HCT116 (cell line): ENCODE results near the gene RND3. TPM values are rescaled to one million over a fixed set of nuclear protein-coding genes. Genes with fewer than 3 reads are reported as not detected.

Experiments used
- ATAC-seq: fragments of 200-7000 bp; cut with Tn5 transposase; 2 replicates; pipeline ENCODE4 v1.9.1; 2020; ENCODE audit warnings: mild to moderate bottlenecking, moderate library complexity
- BruUV-seq: library from RNA; stranded (reverse); fragments of 400-500 nt; replicated peaks from 2 replicates; lab custom pipeline; 2021; lab: Mats Ljungman, UMichigan
- CTCF ChIA-PET: fragments of 300-600 bp; sonication (Branson Sonifier 250); formaldehyde crosslinking; loops from one replicate; lab custom pipeline; 2021; ENCODE audit warnings: antibody characterized with exemption; lab: Charles Lee
- POLR2A ChIA-PET: fragments of 300-600, 350-600 bp; sonication (Branson Sonifier 250); formaldehyde crosslinking; loops from one replicate; lab custom pipeline; 2021; ENCODE audit warnings: antibody characterized with exemption; lab: Charles Lee
- RAD21 ChIA-PET, 2 experiments: fragments of 300-600 bp; sonication (Branson Sonifier 250); formaldehyde crosslinking; loops; one replicate each; lab custom pipeline; 2023; ENCODE audit warnings: low total read pairs in 2 of 2; ENCODE audit not compliant: uncharacterized antibody in 2 of 2, unreplicated experiment in 2 of 2, low non-redundant PET in 1 of 2; lab: Charles Lee
- DNase-seq: peaks from one replicate; pipeline ENCODE4 v3.0.0-alpha.2; 2010; ENCODE audit warnings: low read depth, low spot score
- H2AFZ ChIP-seq: fragments of 200-600 bp; shearing (Covaris generic), sonication (generic); 2 replicates; pipeline ENCODE4 v1.6.1; 2017; ENCODE audit warnings: low read depth, mixed run types, mixed read lengths, antibody characterized with exemption, low read length; ENCODE audit not compliant: poor library complexity, severe bottlenecking
- H3K27ac ChIP-seq: 2 replicates; pipeline ENCODE4 v1.5.1; 2012; ENCODE audit warnings: low read depth, low read length
- H3K27me3 ChIP-seq: fragments of 200-600 bp; sonication (generic); 2 replicates; pipeline ENCODE4 v1.6.1; 2016; ENCODE audit warnings: mixed run types, low read length, mixed read lengths; ENCODE audit not compliant: insufficient read depth
- H3K36me3 ChIP-seq, 2 experiments: fragments of 200-500 bp in 1 of 2; fragments of 200-600 bp in 1 of 2; sonication (Bioruptor generic) in 1 of 2; sonication (generic) in 1 of 2; 2 replicates each; pipeline versions ENCODE4 v1.5.1 to v1.6.1; 2014 to 2016; ENCODE audit warnings: low read length in 2 of 2, inconsistent platforms in 1 of 2, mixed read lengths in 1 of 2, mixed run types in 1 of 2; ENCODE audit not compliant: insufficient read depth in 2 of 2, control insufficient read depth in 1 of 2
- H3K4me1 ChIP-seq, 2 experiments: fragments of 200-600 bp in 1 of 2; sonication (generic) in 1 of 2; 2 replicates each; pipeline versions ENCODE4 v1.5.1 to v1.6.1; 2012 to 2017; ENCODE audit warnings: low read length in 2 of 2, inconsistent platforms in 1 of 2, mild to moderate bottlenecking in 1 of 2, mixed read lengths in 1 of 2, mixed run types in 1 of 2, moderate library complexity in 1 of 2; ENCODE audit not compliant: insufficient read depth in 2 of 2, control insufficient read depth in 1 of 2
- H3K4me2 ChIP-seq: fragments of 200-600 bp; sonication (generic); 2 replicates; pipeline ENCODE4 v1.6.1; 2017; ENCODE audit warnings: mixed run types, low read length, mixed read lengths
- H3K4me3 ChIP-seq, 2 experiments: fragments of 200-600 bp in 1 of 2; sonication (generic) in 1 of 2; replicated peaks in 1 of 2; 2 replicates each; pipeline ENCODE4 v1.5.1; 2011 to 2016; ENCODE audit warnings: low read length in 2 of 2, control low read depth in 1 of 2, low read depth in 1 of 2, mild to moderate bottlenecking in 1 of 2, mixed read lengths in 1 of 2, mixed run types in 1 of 2
- H3K79me2 ChIP-seq: fragments of 200-600 bp; sonication (generic); 2 replicates; pipeline ENCODE4 v1.6.1; 2017; ENCODE audit warnings: mild to moderate bottlenecking, mixed run types, low read length, moderate library complexity, mixed read lengths; ENCODE audit not compliant: insufficient read depth
- H3K9ac ChIP-seq: fragments of 200-600 bp; sonication (generic); 2 replicates; pipeline ENCODE4 v1.6.1; 2016; ENCODE audit warnings: low read length, mixed read lengths
- H3K9me2 ChIP-seq: fragments of 200-600 bp; sonication (generic), shearing (Covaris generic); 2 replicates; pipeline ENCODE4 v1.6.1; 2017; ENCODE audit warnings: mixed run types, mild to moderate bottlenecking, moderate library complexity; ENCODE audit not compliant: insufficient read depth
- H3K9me3 ChIP-seq, 2 experiments: fragments of 200-500 bp in 1 of 2; fragments of 200-600 bp in 1 of 2; sonication (Bioruptor generic) in 1 of 2; sonication (generic) in 1 of 2; 2 replicates each; pipeline ENCODE4 v1.6.1; 2014 to 2017; ENCODE audit warnings: low read length in 2 of 2, mixed read lengths in 2 of 2, inconsistent platforms in 1 of 2, low read depth in 1 of 2, mild to moderate bottlenecking in 1 of 2, mixed run types in 1 of 2, moderate library complexity in 1 of 2; ENCODE audit not compliant: control insufficient read depth in 1 of 2, insufficient read depth in 1 of 2
- H4K20me1 ChIP-seq: fragments of 200-600 bp; sonication (generic), shearing (Covaris generic); 2 replicates; pipeline ENCODE4 v1.6.1; 2017; ENCODE audit warnings: mixed run types, mild to moderate bottlenecking, moderate library complexity; ENCODE audit not compliant: insufficient read depth
- CBX3 ChIP-seq: IDR thresholded peaks from 2 replicates; pipeline ENCODE4 v1.6.1; 2012; ENCODE audit warnings: low read depth
- CEBPB ChIP-seq: IDR thresholded peaks from 2 replicates; pipeline ENCODE4 v1.6.1; 2012; ENCODE audit warnings: low read depth
- CTCF ChIP-seq, 3 experiments: fragments of 200-600 bp in 1 of 3; sonication (generic) in 1 of 3; IDR thresholded peaks in 2 of 3; conservative IDR thresholded peaks in 1 of 3; 2 replicates each; pipeline ENCODE4 v1.5.1; 2012 to 2017; ENCODE audit warnings: low read depth in 2 of 3, low read length in 2 of 3, antibody characterized with exemption in 1 of 3, borderline replicate concordance in 1 of 3, control low read depth in 1 of 3, mild to moderate bottlenecking in 1 of 3, mixed read lengths in 1 of 3, mixed run types in 1 of 3, moderate library complexity in 1 of 3; ENCODE audit not compliant: insufficient read depth in 1 of 3
- EGR1 ChIP-seq: IDR thresholded peaks from 2 replicates; pipeline ENCODE4 v1.6.1; 2012; ENCODE audit warnings: low read depth
- ELF1 ChIP-seq: IDR thresholded peaks from 2 replicates; pipeline ENCODE4 v1.6.1; 2012; ENCODE audit warnings: low read depth, borderline replicate concordance
- EZH2 ChIP-seq: fragments of 200-600 bp; sonication (generic); IDR thresholded peaks from 2 replicates; pipeline ENCODE4 v1.6.1; 2017; ENCODE audit warnings: antibody characterized with exemption, mixed run types
- EZH2phosphoT487 ChIP-seq: fragments of 200-600 bp; IDR thresholded peaks from 2 replicates; pipeline ENCODE4 v1.6.1; 2018; ENCODE audit warnings: antibody characterized with exemption, borderline replicate concordance
- FOSL1 ChIP-seq: IDR thresholded peaks from 2 replicates; pipeline ENCODE4 v1.6.1; 2012; ENCODE audit warnings: low read depth
- JUND ChIP-seq: IDR thresholded peaks from 2 replicates; pipeline ENCODE4 v1.6.1; 2012
- POLR2A ChIP-seq: IDR thresholded peaks from 2 replicates; pipeline ENCODE4 v1.7.0; 2011; ENCODE audit warnings: borderline replicate concordance; ENCODE audit not compliant: insufficient read depth, insufficient read length; ENCODE audit errors: extremely low read depth
- REST ChIP-seq: IDR thresholded peaks from 2 replicates; pipeline ENCODE4 v1.6.1; 2012; ENCODE audit warnings: low read depth
- SIN3A ChIP-seq: IDR thresholded peaks from 2 replicates; pipeline ENCODE4 v1.6.1; 2012; ENCODE audit warnings: low read depth
- SP1 ChIP-seq: IDR thresholded peaks from 2 replicates; pipeline ENCODE4 v1.6.1; 2012; ENCODE audit warnings: low read depth
- SRF ChIP-seq: IDR thresholded peaks from 2 replicates; pipeline ENCODE4 v1.6.1; 2012; ENCODE audit warnings: low read depth
- TCF7L2 ChIP-seq: IDR thresholded peaks from 2 replicates; pipeline ENCODE4 v1.7.0; 2011; ENCODE audit warnings: borderline replicate concordance, inconsistent platforms; ENCODE audit not compliant: insufficient read depth, insufficient read length; ENCODE audit errors: extremely low read depth
- YY1 ChIP-seq: IDR thresholded peaks from 2 replicates; pipeline ENCODE4 v1.6.1; 2011; ENCODE audit warnings: low read length, low read depth, moderate library complexity, mild to moderate bottlenecking; ENCODE audit not compliant: insufficient replicate concordance; ENCODE audit errors: extremely low read depth
- ZFX ChIP-seq: fragments of 450-650 bp; IDR thresholded peaks from 2 replicates; pipeline ENCODE4 v1.6.1; 2017
- intact Hi-C: fragments of 100-400 bp; cut with micrococcal nuclease; formaldehyde crosslinking; loops from 2 replicates; pipeline ENCODE4 v1.10.0; 2022
- total RNA-seq: library from RNA; stranded (reverse); gene quantifications from one replicate; pipeline ENCODE4 v1.2.1, GENCODE V29; 2021; ENCODE audit not compliant: unreplicated experiment

The RND3 gene
- total RNA-seq, 1 experiment from 2014 or later, result 15.0 TPM

- no peaks in the 10 kb centered on the region for H3K36me3 ChIP-seq
- no TSS peak for BruUV-seq
- H3K9ac ChIP-seq, result no peak overlapping the region
- H2AFZ ChIP-seq, result no peak overlapping the region
- H3K27ac ChIP-seq, result no peak overlapping the region
- H3K4me2 ChIP-seq, result no peak overlapping the region
- ATAC-seq (no peak), DNase-seq (no peak)
- RAD21 ChIA-PET, result no interaction called here
- CTCF ChIA-PET, result no interaction called here
- no peaks in the 10 kb centered on the region for H3K4me1 ChIP-seq
- H3K9me2 ChIP-seq, result no peaks in the 10 kb centered on the region
- no peaks in the 10 kb centered on the region for H3K9me3 ChIP-seq
- no peaks in the 10 kb centered on the region for H3K27me3 ChIP-seq
- H3K79me2 ChIP-seq, result no peaks in the 10 kb centered on the region
- TF ChIP-seq CTCF (IDR thresholded peaks at IDR 0.05 in 2 of 3, conservative IDR thresholded peaks at IDR 0.05 in 1 of 3; ENCODE audit: borderline replicate concordance in 1 of 3, insufficient read depth in 1 of 3, low read depth in 2 of 3, low read length in 2 of 3), result no peak
- TF ChIP-seq SRF, result no peak
- TF ChIP-seq SP1, result no peak
- TF ChIP-seq YY1, result no peak
- TF ChIP-seq SIN3A, result no peak
- no peak for TF ChIP-seq ELF1
- TF ChIP-seq EZH2phosphoT487, result no peak
- TF ChIP-seq FOSL1, result no peak
- no peak for TF ChIP-seq ZFX
- TF ChIP-seq JUND, result no peak
- no peak for TF ChIP-seq REST
- no peak for TF ChIP-seq EGR1
- TF ChIP-seq CEBPB, result no peak
- no peak for TF ChIP-seq TCF7L2
- TF ChIP-seq EZH2, result no peak
- no peak for TF ChIP-seq CBX3
- no peak for TF ChIP-seq POLR2A
- intact Hi-C loops, result no loop called here
- POLR2A ChIA-PET, result no interaction called here
- H4K20me1 ChIP-seq, result no peaks in the 10 kb centered on the region
- no peak overlapping the region for H3K4me3 ChIP-seq
These were observed 19.6 kb upstream of the RND3 start for GRCh38 chr2:150507071-150507470.
